ENCODE measurements around the gene BHMT.

DNA sequence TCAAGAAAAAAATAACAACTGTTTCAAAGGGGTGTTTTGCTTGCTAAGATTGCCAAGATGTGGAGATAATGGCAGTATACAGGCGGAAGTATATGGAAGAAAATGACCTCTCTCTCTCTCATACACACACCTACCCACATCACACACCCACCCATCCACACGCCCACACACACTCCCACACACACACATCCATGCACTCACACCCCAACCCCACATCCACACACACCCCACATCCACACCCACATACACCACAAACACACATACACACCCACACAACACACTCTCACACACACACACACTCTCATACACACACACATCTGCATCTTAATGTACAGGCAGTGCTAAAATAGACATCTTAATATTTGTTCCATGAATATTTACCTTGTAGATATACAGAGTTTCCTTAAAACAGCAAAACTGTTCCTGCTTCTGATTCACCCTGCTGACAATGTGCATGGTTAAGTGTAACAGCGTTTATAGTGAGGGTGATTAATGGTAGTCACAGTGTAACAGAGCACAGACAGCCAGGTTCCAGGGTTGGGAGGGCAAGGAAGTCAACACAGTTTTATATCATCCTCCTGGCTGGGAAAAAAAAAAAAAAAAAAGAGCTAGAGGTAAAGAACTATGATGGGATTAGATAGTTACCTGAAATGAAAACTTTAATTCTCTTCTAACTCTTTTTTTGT is 33.8 kb upstream of the BHMT start:
- TF ChIP-seq, protein P1, sequence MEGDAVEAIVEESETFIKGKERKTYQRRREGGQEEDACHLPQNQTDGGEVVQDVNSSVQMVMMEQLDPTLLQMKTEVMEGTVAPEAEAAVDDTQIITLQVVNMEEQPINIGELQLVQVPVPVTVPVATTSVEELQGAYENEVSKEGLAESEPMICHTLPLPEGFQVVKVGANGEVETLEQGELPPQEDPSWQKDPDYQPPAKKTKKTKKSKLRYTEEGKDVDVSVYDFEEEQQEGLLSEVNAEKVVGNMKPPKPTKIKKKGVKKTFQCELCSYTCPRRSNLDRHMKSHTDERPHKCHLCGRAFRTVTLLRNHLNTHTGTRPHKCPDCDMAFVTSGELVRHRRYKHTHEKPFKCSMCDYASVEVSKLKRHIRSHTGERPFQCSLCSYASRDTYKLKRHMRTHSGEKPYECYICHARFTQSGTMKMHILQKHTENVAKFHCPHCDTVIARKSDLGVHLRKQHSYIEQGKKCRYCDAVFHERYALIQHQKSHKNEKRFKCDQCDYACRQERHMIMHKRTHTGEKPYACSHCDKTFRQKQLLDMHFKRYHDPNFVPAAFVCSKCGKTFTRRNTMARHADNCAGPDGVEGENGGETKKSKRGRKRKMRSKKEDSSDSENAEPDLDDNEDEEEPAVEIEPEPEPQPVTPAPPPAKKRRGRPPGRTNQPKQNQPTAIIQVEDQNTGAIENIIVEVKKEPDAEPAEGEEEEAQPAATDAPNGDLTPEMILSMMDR (IDR thresholded peaks at IDR 0.05; ENCODE audit: low read depth, low read length, poor library complexity, severe bottlenecking) = no peak
- TF ChIP-seq EZH2phosphoT487 (IDR thresholded peaks at IDR 0.05; ENCODE audit: borderline replicate concordance, low read length) = no peak
